H4 (cell line): ENCODE data around the gene PDE10A. TPM values are rescaled to one million over a fixed set of nuclear protein-coding genes. Genes with fewer than 3 reads are reported as not detected.
A peak's percentile ranks its signal among the peaks of the same experiment; 100 is the strongest.
"Not testable (repeated sequence)": the region's sequence is repeated elsewhere in the genome, so short reads cannot be mapped to it uniquely, and the experiment has no call there.

Experiments used
- DNase-seq: peaks from one replicate; pipeline ENCODE4 v3.0.0-alpha.2; 2015; ENCODE audit warnings: low spot score
- total RNA-seq: library from RNA; depleted of rRNA; stranded (reverse); fragments of >200 nt; shearing (Covaris generic); gene quantifications from 2 replicates; pipeline ENCODE4 v1.2.3, GENCODE V29; 2014

PDE10A gene
- total RNA-seq, 1 experiment from 2014 or later: 2.1 TPM

DNA sequence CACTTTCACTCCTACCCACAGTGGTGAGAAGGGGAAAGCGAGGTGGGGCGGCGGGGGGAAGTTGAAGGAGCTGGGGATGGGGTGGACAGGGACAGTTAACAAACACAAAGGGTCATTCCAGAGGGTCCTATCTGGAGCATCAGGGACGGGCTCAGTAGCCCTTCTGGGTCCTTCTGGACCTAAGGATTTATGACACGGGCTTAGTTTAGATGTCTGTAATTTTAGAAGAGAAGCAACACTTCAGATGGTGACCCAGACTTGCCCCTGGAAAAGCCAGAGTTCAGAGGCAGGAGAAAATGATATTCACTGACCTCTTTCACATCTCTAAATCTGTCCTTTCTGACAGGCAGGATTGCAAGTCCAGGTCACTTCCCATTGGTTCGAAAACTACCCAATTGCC, 36.3 kb downstream of the PDE10A start:
- no peak for DNase-seq

DNA sequence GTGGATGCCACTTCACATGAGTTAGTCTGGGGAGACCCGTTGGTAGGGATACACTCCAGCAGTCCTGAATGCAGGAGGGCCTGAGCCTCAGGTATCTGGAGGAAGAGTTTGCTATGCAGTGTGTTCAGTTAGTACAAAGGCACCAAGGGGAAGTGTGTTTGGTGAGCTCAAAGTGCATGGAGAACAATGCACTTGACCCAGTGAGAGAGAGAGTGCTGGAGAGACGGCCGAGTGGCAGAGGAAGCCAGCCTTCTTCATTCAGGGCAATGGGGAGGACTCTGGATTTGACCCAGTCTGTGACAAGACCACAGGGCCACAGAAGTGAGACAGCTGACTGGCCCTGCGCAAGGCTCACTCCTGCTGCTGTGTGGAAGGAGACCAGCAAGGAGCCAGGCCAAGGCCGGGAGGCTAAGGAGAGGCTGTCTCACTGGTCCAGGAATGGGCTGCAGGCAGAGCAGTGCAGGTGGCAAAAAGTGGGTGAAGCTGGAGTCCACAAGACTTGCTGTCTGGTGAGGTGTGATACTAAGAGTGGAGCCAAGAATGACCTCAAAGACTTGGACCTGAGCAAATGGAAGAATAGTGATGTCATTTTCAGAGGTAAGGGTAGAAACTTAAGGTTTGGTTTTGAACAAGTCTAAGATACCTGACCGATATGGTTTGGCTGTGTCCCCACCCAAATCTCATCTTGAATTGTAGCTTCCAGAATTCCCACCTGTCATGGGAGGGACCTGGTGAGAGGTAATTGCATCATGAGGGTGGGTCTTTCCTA, 38.0 kb downstream of the PDE10A start:
- no peak for DNase-seq

DNA sequence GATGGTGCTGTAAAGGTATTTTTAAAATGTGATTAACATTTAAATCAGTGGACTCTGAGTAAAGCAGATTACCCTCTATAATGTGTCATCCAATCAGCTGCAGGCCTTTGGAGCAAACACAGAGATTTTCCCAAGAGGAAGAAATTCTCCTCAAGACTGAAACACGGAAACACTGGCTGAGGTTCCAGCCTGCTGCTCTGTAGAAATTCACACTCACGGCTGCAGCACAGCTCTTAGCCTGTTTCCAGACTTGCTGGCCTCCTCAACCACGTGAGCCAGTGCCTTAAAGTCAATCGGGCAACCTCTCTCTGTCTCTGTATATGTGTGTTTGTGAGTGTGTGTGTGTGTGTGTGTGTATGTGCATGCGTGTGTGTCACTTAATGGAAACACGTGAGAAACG, 41.1 kb downstream of the PDE10A start:
- no peak for DNase-seq

GRCh38 chr6:165618891-165619290, 44.1 kb downstream of the PDE10A start:
- not testable (repeated sequence) for DNase-seq

GRCh38 chr6:165618241-165618640, 44.8 kb downstream of the PDE10A start:
- DNase-seq: no peak

DNA sequence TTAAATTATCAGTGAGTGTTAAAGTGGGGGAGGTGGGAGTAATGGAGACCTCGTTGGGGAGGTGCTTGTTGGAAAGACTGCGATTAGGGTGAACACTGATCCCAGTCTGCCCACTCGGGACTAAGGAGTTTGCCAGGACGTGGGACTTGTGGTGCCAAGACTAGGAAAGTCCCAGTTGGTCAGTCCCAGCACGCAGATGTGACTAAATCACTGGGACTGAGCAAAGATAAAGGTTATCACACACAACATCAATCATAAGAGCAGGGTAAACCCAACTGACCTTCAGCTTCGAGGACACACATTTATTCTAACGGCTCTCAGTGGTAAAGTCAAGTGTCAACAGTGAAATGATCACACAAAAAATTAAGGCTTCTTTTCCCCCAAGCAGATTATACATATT, 45.5 kb downstream of the PDE10A start:
- no peak for DNase-seq

DNA sequence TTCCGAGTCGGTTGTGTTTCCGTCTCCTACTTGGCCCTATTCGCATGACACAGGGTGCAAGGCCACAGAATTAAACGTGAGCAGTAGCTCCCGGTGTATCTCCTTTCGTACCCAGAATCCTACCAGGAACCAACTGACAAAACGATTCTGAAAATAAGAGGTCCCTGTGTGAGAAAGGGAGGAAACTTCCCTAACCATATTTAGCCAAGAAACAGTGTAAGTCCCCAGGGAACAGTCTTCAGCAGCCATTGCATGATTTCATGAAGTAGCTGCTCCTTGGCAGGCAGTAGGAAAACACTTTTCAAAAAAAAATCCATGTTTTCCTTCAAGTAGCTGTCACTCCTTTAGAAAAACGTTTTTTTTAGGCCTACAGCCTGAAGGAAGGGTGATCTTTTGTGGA, 46.9 kb downstream of the PDE10A start:
- DNase-seq: peak; percentile 26

- DNase-seq: peak; percentile 57
Measured at GRCh38 chr6:165615636-165616035, 47.4 kb downstream of the PDE10A start.

GRCh38 chr6:165611294-165611693, 51.7 kb downstream of the PDE10A start:
- no peak for DNase-seq

- not testable (repeated sequence) for DNase-seq
Measured at GRCh38 chr6:165608577-165608976, 54.5 kb downstream of the PDE10A start.

DNA sequence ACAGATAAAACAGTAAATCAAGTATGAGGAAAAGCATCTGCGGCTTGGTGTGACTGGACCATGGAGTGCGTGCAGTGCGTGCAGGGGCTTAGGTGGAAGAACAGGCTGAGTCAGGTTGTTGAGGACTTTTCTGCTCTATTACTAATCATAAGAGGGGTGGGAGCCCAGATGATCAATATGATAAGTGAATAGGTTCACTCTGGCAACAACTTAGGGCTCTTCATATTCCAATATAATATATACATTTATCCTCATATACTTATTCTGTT, 56.4 kb downstream of the PDE10A start:
- DNase-seq: no peak

DNA sequence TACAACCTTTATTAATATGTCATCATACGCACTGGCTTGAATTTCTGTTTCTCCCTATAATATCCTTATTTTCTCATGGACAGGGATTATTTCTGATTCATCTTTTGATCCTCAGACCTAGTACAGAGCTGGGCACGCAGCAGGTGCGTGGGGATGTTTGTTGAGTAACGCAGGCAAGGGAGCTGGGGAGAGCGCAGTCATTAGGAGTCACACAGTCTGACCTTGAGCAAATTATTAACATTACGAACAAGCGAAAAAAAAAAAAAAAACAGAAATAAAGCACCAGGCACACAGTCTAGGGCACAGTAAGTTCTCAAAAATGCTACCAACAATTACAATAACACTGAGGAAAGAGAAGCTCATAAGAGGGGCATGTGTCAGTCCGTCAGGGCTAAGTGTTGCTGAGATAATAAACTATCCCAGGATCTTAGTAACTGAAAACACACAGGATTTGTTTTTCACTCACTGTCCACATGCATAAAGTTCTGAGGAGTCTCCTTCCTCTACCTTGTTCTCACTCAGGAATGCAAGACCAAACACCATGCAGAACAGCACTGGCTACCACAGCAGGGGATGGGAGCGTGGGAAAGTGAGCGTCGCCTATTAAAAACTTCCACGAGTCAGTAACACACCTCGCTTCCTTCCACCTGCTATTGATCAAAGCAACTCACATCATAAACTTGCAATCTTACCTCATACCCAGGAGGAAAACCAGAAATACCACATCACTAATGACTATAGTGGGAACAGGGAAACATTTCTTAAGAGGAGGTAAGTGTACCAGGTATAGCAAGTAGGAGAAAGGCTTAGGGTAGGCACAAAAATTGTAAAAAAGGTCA, 56.9 kb downstream of the PDE10A start:
- no peak for DNase-seq

- DNase-seq: no peak
Measured at GRCh38 chr6:165605182-165605875, 57.7 kb downstream of the PDE10A start.

DNA sequence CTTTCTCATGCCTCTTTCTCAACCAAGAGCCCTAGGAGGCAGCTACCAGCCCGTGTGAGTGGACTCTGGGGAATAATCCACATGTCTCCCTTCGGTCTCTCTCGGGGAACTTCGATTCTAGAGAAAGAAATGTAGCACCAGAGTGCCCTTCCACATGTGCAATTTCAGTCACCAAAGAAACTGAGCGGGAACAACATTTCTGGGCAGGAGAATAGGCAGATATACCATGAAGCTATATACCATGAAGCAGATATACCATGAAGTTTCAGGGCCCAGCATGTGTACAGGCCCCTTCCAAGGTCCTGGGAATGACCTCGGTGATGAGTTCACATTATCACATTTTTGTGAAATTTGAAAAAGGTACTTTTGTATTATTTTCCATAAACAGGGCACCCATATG, 60.8 kb downstream of the PDE10A start:
- DNase-seq: no peak

DNA sequence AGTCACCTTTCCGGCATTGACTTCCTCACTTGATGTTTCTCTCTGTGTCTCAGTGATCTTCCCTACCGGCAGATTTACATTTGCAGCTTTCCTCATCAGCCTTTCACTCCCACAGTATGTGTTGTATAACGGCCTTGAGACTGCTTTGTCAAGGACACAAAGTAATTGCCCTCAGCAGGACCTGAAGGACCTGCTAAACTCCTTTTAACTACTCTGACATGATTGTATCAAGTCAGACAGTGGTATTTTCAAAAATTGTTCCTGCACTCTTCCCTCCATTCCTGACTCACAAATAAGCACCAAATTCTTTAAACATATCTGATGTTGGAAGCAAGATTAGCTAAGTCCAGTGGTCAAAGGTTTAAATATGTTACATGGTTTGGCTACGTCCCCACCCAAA, 62.4 kb downstream of the PDE10A start:
- no peak for DNase-seq

DNA sequence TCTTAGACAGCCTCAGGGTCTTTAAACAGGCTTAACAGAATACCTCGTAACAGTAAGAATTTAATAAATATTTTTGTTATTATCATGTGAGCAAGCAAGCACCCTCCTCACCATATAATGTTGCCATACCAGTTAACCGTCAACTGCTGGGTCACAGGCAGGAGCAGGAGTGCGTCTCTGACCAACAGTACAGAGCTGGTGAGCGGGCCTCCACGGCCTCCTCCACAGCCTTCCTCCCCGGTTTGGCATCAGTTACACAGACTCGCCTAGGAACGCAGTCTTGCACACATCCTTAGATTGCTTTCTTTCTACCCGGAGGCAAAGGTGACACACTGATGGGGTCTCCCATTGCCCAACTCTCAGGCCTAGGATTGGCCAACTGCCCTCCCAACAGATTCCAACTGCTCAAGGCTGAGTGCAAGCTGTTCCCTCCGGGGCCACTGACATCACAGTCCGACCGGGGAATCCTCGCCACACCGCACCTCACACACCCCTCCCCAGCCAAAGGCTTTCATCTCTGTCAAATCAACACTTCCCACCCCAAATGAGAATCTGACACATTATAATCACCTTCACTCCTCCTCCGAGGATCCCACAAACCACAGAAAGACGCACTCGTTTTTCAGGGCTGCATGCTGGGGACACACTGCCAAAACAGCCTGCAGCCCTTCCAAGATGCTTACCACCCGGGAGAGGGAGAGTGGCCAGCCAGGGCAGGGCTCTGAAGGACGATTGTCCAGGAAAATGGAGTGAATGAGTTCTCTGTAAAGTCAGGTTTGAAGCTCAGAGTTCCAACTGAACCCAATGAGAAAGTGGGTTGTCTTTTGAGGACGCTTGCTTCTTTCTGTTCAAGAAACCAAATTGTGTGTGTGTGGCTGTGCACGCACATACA, 63.2 kb downstream of the PDE10A start:
- no peak for DNase-seq

- DNase-seq: no peak
Measured at GRCh38 chr6:165599121-165599520, 63.9 kb downstream of the PDE10A start.

DNA sequence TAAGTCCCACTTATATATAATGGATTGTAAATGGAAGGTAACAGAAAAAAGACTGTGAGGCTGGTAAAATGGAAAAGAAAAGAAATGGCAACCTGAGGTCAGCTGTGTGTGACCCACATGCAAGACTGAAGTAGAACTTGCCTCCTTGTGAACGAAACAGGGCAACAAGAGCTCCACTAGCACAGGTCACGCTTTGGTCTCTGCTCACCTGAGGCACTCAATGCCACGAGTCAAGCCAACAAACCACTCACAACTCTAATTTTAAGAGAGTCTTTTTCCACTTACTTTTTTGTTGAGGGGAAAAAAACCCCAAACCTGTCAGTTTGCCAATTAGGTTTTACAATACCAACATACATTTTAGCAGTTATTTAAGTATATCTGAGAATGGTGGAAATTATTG, 65.2 kb downstream of the PDE10A start:
- no peak for DNase-seq

DNA sequence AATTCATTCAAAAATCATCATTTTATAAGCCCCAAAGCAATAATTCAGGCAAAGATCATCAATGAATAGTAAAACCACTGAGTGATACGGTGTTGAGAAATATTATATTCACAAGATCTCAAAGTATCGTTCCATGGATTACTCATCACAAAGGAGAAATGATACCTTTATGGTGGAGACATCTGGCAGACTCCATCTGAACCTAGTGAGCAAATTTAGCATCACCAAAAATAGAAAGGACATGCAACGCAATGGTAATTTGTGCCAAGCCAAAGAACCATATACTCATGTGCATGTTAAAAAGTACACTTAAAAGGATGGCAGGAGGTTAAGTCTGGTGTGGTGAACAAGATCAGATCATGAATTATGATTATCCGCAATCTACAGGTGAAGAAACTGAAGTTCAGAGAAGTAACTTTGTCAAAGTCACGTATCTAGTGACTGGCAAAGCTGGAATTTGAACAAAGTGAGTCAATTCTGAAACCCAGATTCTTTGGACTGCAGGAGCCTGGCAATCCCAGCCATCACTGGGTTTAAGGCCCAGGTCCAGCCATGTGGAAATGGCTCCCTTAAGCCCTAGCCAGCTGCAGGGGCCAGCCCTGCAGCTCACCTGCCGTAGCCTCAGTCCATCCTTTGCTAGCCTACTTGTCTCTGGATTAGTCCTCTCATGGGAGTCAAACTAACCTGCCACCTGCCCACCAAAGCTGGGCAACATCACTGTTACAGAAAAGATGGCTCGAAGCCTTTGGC, 68.3 kb downstream of the PDE10A start:
- DNase-seq: no peak

DNA sequence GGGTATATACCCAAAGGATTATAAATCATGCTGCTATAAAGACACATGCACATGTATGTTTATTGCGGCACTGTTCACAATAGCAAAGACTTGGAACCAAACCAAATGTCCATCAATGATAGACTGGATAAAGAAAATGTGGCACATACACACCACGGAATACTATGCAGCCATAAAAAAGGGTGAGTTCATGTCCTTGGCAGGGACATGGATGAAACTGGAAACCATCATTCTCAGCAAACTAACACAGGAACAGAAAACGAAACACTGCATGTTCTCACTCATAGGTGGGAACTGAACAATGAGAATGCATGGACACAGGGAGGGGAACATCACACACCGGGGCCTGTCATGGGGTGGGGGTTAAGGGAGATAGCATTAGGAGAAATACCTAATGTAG, 70.1 kb downstream of the PDE10A start:
- DNase-seq: not testable (repeated sequence)

GRCh38 chr6:165588515-165588914, 74.5 kb downstream of the PDE10A start:
- no peak for DNase-seq
